ENCODE results near the gene TBC1D3I.
"Not testable (repeated sequence)": the region's sequence is repeated elsewhere in the genome, so short reads cannot be mapped to it uniquely, and the experiment has no call there.

DNA sequence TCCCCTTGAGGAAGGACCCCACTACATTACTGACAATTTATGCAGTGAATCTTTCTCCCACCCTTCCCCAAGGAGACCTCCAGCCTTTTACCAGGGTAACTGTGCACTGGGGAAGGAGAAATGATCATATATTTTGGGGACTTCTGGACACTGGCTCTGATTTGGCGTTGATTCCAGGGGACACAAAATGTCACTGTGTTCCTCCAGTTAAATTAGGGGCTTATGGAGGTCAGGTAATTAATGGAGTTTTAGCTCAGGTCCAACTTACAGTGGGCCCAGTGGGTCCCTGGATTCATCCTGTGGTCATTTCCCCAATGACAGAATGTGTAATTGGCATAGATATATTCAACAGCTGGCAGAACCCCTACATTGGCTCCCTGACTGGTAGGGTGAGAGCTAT lies 44.8 kb downstream of the TBC1D3I start:
- TF ChIP-seq, protein P1, sequence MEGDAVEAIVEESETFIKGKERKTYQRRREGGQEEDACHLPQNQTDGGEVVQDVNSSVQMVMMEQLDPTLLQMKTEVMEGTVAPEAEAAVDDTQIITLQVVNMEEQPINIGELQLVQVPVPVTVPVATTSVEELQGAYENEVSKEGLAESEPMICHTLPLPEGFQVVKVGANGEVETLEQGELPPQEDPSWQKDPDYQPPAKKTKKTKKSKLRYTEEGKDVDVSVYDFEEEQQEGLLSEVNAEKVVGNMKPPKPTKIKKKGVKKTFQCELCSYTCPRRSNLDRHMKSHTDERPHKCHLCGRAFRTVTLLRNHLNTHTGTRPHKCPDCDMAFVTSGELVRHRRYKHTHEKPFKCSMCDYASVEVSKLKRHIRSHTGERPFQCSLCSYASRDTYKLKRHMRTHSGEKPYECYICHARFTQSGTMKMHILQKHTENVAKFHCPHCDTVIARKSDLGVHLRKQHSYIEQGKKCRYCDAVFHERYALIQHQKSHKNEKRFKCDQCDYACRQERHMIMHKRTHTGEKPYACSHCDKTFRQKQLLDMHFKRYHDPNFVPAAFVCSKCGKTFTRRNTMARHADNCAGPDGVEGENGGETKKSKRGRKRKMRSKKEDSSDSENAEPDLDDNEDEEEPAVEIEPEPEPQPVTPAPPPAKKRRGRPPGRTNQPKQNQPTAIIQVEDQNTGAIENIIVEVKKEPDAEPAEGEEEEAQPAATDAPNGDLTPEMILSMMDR (IDR thresholded peaks at IDR 0.05): not testable (repeated sequence)
- not testable (repeated sequence) for TF ChIP-seq POLR2A (IDR thresholded peaks at IDR 0.05)

All from body of pancreas (tissue), 4 donors.